GM12878 (cell line): ENCODE results near the gene LINGO1.

Experiments used
- BACH1 ChIP-seq: fragments of 450-650 bp; IDR thresholded peaks from 2 replicates; pipeline ENCODE4 v1.6.1; 2017; ENCODE audit warnings: mild to moderate bottlenecking, borderline replicate concordance
- MXI1 ChIP-seq: fragments of 150-350 bp; IDR thresholded peaks from 2 replicates; pipeline ENCODE4 v1.6.1; 2011; ENCODE audit warnings: low read depth, mild to moderate bottlenecking, inconsistent platforms, low read length, improper control_type of control experiment
- POLR2A ChIP-seq: IDR thresholded peaks from 2 replicates; pipeline ENCODE4 v1.6.1; 2011; ENCODE audit warnings: low read depth, mild to moderate bottlenecking, low read length
- POLR2AphosphoS5 ChIP-seq: IDR thresholded peaks from 2 replicates; pipeline ENCODE4 v1.6.1; 2011; ENCODE audit warnings: mild to moderate bottlenecking, low read length, inconsistent platforms
- RAD21 ChIP-seq: IDR thresholded peaks from 2 replicates; pipeline ENCODE4 v1.6.1; 2011; ENCODE audit warnings: mild to moderate bottlenecking, low read depth, low read length, moderate library complexity; ENCODE audit not compliant: insufficient read depth
- RCOR1 ChIP-seq: conservative IDR thresholded peaks from 2 replicates; pipeline ENCODE4 v1.6.1; 2012; ENCODE audit warnings: low read depth, low read length, improper control_type of control experiment
- SMC3 ChIP-seq: IDR thresholded peaks from 2 replicates; pipeline ENCODE4 v1.6.1; 2011; ENCODE audit warnings: low read length, improper control_type of control experiment, borderline replicate concordance
- SREBF2 ChIP-seq: IDR thresholded peaks from 2 replicates; pipeline ENCODE4 v1.6.1; 2012; ENCODE audit warnings: mild to moderate bottlenecking, low read length
- ZBTB33 ChIP-seq: fragments of 450-650 bp; IDR thresholded peaks from 2 replicates; pipeline ENCODE4 v1.6.1; 2017; ENCODE audit warnings: mild to moderate bottlenecking

GRCh38 chr15:77609558-77609957 is 23.2 kb downstream of the LINGO1 start:
- TF ChIP-seq RAD21 (no peak), RCOR1 (no peak), BACH1 (no peak), POLR2AphosphoS5 (no peak), POLR2A (no peak), SMC3 (no peak), SREBF2 (no peak), MXI1 (no peak), ZBTB33 (no peak)
